GM23338 (cell line): ENCODE data around the gene TNFRSF1A. TPM values are rescaled to one million over a fixed set of nuclear protein-coding genes. Genes with fewer than 3 reads are reported as not detected.

Source experiments
- ATAC-seq: fragments of 200-7000 bp; cut with Tn5 transposase; 3 replicates; pipeline ENCODE4 v1.9.1; 2020
- DNase-seq: peaks from one replicate; pipeline ENCODE4 v3.0.0-alpha.2; 2015; ENCODE audit warnings: low spot score
- H2AFZ ChIP-seq: fragments of 200-600 bp; sonication (generic); 2 replicates; pipeline ENCODE4 v1.8.0; 2016; ENCODE audit warnings: antibody characterized with exemption, mild to moderate bottlenecking, moderate library complexity
- H3F3A ChIP-seq: fragments of 200-600 bp; sonication (generic); replicated peaks from 2 replicates; pipeline ENCODE4 v1.8.0; 2017; ENCODE audit warnings: antibody characterized with exemption, mixed run types, low read depth
- H3K27ac ChIP-seq: fragments of 200-600 bp; sonication (generic); 2 replicates; pipeline ENCODE4 v1.6.1; 2016; ENCODE audit warnings: low read depth
- H3K27me3 ChIP-seq: fragments of 200-600 bp; sonication (generic); 2 replicates; pipeline ENCODE4 v1.8.0; 2016; ENCODE audit warnings: mild to moderate bottlenecking, mixed run types, moderate library complexity; ENCODE audit not compliant: insufficient read depth
- H3K36me3 ChIP-seq: fragments of 200-600 bp; sonication (generic); 2 replicates; pipeline ENCODE4 v1.8.0; 2016; ENCODE audit warnings: mild to moderate bottlenecking; ENCODE audit not compliant: insufficient read depth
- H3K4me1 ChIP-seq: fragments of 200-600 bp; sonication (generic); 2 replicates; pipeline ENCODE4 v1.8.0; 2016; ENCODE audit warnings: mild to moderate bottlenecking, moderate library complexity; ENCODE audit not compliant: insufficient read depth
- H3K4me2 ChIP-seq: fragments of 200-600 bp; sonication (generic); 2 replicates; pipeline ENCODE4 v1.7.1; 2017; ENCODE audit warnings: mixed run types
- H3K4me3 ChIP-seq: fragments of 200-600 bp; sonication (generic); 2 replicates; pipeline ENCODE4 v1.6.1; 2016; ENCODE audit warnings: mixed run types
- H3K79me2 ChIP-seq: fragments of 200-600 bp; sonication (generic); replicated peaks from 2 replicates; pipeline ENCODE4 v1.8.0; 2017; ENCODE audit warnings: mild to moderate bottlenecking; ENCODE audit not compliant: insufficient read depth
- H3K9me2 ChIP-seq: fragments of 200-600 bp; sonication (generic); 2 replicates; pipeline ENCODE4 v1.8.0; 2017; ENCODE audit not compliant: insufficient read depth
- H4K20me1 ChIP-seq: fragments of 200-600 bp; sonication (generic); replicated peaks from 2 replicates; pipeline ENCODE4 v1.8.0; 2017; ENCODE audit warnings: mild to moderate bottlenecking; ENCODE audit not compliant: insufficient read depth
- H3K27ac Mint-ChIP-seq: 2 replicates; pipeline ENCODE4 v1.8.0; 2020; ENCODE audit warnings: inconsistent platforms, mild to moderate bottlenecking, moderate library complexity, mixed read lengths
- H3K27me3 Mint-ChIP-seq: 3 replicates; pipeline ENCODE4 v1.8.0; 2022; ENCODE audit warnings: low read depth, mild to moderate bottlenecking, moderate library complexity, mixed read lengths, inconsistent platforms; ENCODE audit not compliant: insufficient read depth, poor library complexity
- H3K36me3 Mint-ChIP-seq: 3 replicates; pipeline ENCODE4 v1.8.0; 2021; ENCODE audit warnings: low read depth, mild to moderate bottlenecking, inconsistent platforms, moderate library complexity, mixed read lengths
- H3K4me1 Mint-ChIP-seq: 3 replicates; pipeline ENCODE4 v1.8.0; 2020; ENCODE audit warnings: mild to moderate bottlenecking, inconsistent platforms, mixed read lengths
- H3K4me3 Mint-ChIP-seq: 3 replicates; pipeline ENCODE4 v1.8.0; 2021; ENCODE audit warnings: moderate library complexity, mild to moderate bottlenecking, inconsistent platforms, mixed read lengths
- H3K9me3 Mint-ChIP-seq: 3 replicates; pipeline ENCODE4 v1.8.0; 2020; ENCODE audit warnings: moderate library complexity, mild to moderate bottlenecking, inconsistent platforms, mixed read lengths
- CREB1 ChIP-seq: fragments of 250-450 bp; sonication (Bioruptor Pico); IDR thresholded peaks from 2 replicates; pipeline ENCODE4 v1.5.0; 2020; ENCODE audit warnings: low read depth, mild to moderate bottlenecking, moderate library complexity
- CTCF ChIP-seq, 2 experiments: fragments of 200-600 bp in 1 of 2; sonication (generic) in 1 of 2; conservative IDR thresholded peaks; 2 replicates each; pipeline versions ENCODE4 v1.5.1 to v1.6.1; 2016 to 2017; ENCODE audit warnings: antibody characterized with exemption in 2 of 2, low read depth in 2 of 2, mild to moderate bottlenecking in 2 of 2, moderate library complexity in 1 of 2
- NANOG ChIP-seq: IDR thresholded peaks from 2 replicates; pipeline ENCODE4 v1.6.1; 2016; ENCODE audit warnings: antibody characterized with exemption, borderline replicate concordance
- REST ChIP-seq: IDR thresholded peaks from one replicate; pipeline ENCODE4 v1.6.1; 2018; ENCODE audit warnings: antibody characterized with exemption; ENCODE audit not compliant: unreplicated experiment
- polyA plus RNA-seq: library from polyadenylated mRNA; unstranded; fragments of >200 nt; fragmentation: Nextera tagmentation; extraction: Ambion mirVana; gene quantifications from 2 replicates; pipeline ENCODE4 v1.2.1, GENCODE V29; 2016
- total RNA-seq: library from RNA; depleted of rRNA; stranded (reverse); fragments of >200 nt; shearing (Covaris generic); gene quantifications from 2 replicates; pipeline ENCODE4 v1.2.3, GENCODE V29; 2014

TNFRSF1A gene
- total and polyA plus RNA-seq, 2 experiments from 2014 or later: 24.3 to 43.4 TPM

GRCh38 chr12:6354495-6355393 lies 12.9 kb upstream of the TNFRSF1A start:
- Histone ChIP-seq H3K27ac (no peak overlapping the region), H3K79me2 (no peaks in the 10 kb centered on the region), H2AFZ (no peak overlapping the region), H3K4me1 (peaks cover 7% of the 10 kb centered on the region; the same call in 1 of the 2 replicates), H4K20me1 (no peaks in the 10 kb centered on the region; the same call in 1 of the 2 replicates), H3K4me2 (no peak overlapping the region), H3K4me3 (no peak overlapping the region), H3K27me3 (no peaks in the 10 kb centered on the region), H3K36me3 (peaks cover 8% of the 10 kb centered on the region), H3K9me2 (no peaks in the 10 kb centered on the region), H3F3A (peaks cover 11% of the 10 kb centered on the region; the same call in 1 of the 2 replicates)
- Mint-ChIP-seq H3K27me3 (peaks cover 12% of the 10 kb centered on the region), H3K4me1 (peaks cover 20% of the 10 kb centered on the region), H3K9me3 (no peaks in the 10 kb centered on the region), H3K4me3 (no peak overlapping the region), H3K36me3 (peaks cover 70% of the 10 kb centered on the region), H3K27ac (peak overlapping the region; percentile 36; the same call in 1 of the 2 replicates)
- ATAC-seq (peak; percentile 53), DNase-seq (no peak)
- TF ChIP-seq REST (no peak), NANOG (no peak), CTCF (conservative IDR thresholded peaks at IDR 0.05; ENCODE audit: low read depth in 2 of 2) (peak in 1 of 2 experiments; percentile 29; a peak in 2 of 4 replicates)

GRCh38 chr12:6352193-6353173 lies 10.6 kb upstream of the TNFRSF1A start:
- Mint-ChIP-seq H3K4me1 (peaks cover 20% of the 10 kb centered on the region), H3K9me3 (no peaks in the 10 kb centered on the region), H3K36me3 (peaks cover 82% of the 10 kb centered on the region), H3K27ac (no peak overlapping the region), H3K27me3 (peaks cover 12% of the 10 kb centered on the region), H3K4me3 (no peak overlapping the region)
- ATAC-seq (no peak), DNase-seq (no peak)
- Histone ChIP-seq H3K4me3 (no peak overlapping the region), H3K36me3 (peaks cover 8% of the 10 kb centered on the region), H4K20me1 (no peaks in the 10 kb centered on the region; the same call in 1 of the 2 replicates), H3K4me1 (peaks cover 7% of the 10 kb centered on the region; the same call in 1 of the 2 replicates), H3K79me2 (no peaks in the 10 kb centered on the region), H3K4me2 (no peak overlapping the region), H3K9me2 (no peaks in the 10 kb centered on the region), H3K27ac (peak overlapping the region; percentile 19; the same call in 1 of the 2 replicates), H3F3A (peaks cover 11% of the 10 kb centered on the region; the same call in 1 of the 2 replicates), H3K27me3 (no peaks in the 10 kb centered on the region), H2AFZ (no peak overlapping the region)
- no peak for TF ChIP-seq CREB1 (CRISPR knock-in tag)
